Measurements from ENCODE around the gene PITPNM2. TPM values are rescaled to one million over a fixed set of nuclear protein-coding genes. Genes with fewer than 3 reads are reported as not detected.

PITPNM2 gene
- total and polyA plus RNA-seq, 2 of the 8 experiments (the other 6 are each of a cell fraction or from before 2014, with no cell fraction given) = 0.59 to 3.4 TPM

GRCh38 chr12:123113026-123113425, 37.9 kb downstream of the PITPNM2 start:
- Histone ChIP-seq H3K14ac (ENCODE audit: insufficient read length) (no peak overlapping the region), H4K5ac (ENCODE audit: insufficient read length, low read depth, low read length) (no peak overlapping the region), H4K91ac (replicated peaks; ENCODE audit: insufficient read length, low read length) (no peak overlapping the region), H3K27ac (ENCODE audit: low read depth, low read length) (no peak overlapping the region), H2AFZ (ENCODE audit: low read length) (no peak overlapping the region), H3K9me3 (ENCODE audit: insufficient read depth in 2 of 2, low read depth in 1 of 2, low read length in 1 of 2) (no peaks in the 10 kb centered on the region), H3K4ac (replicated peaks; ENCODE audit: insufficient read length, low read depth, low read length) (no peak overlapping the region), H3K4me3 (ENCODE audit: extremely low read depth in 1 of 4, insufficient read depth in 2 of 4, low read depth in 3 of 4, low read length in 4 of 4) (no peak overlapping the region), H3K56ac (replicated peaks; ENCODE audit: insufficient read length, low read depth, low read length) (no peak overlapping the region), H2AK5ac (ENCODE audit: low read depth, low read length) (no peak overlapping the region), H4K20me1 (replicated peaks in 1 of 2; ENCODE audit: control insufficient read depth in 1 of 2, insufficient read depth in 2 of 2, low read length in 2 of 2) (no peaks in the 10 kb centered on the region), H2BK12ac (ENCODE audit: low read depth, low read length) (no peak overlapping the region), H2BK120ac (replicated peaks; ENCODE audit: low read depth, low read length) (no peak overlapping the region), H3K23me2 (ENCODE audit: low read depth, low read length) (no peaks in the 10 kb centered on the region), H3K9ac (replicated peaks in 1 of 4; ENCODE audit: extremely low read depth in 1 of 4, low read depth in 3 of 4, low read length in 3 of 4) (no peak overlapping the region), H2BK15ac (ENCODE audit: low read length) (no peak overlapping the region), H2BK5ac (ENCODE audit: low read depth, low read length) (no peak overlapping the region), H3K4me1 (replicated peaks in 1 of 4; ENCODE audit: control insufficient read depth in 3 of 4, insufficient read depth in 4 of 4, low read length in 3 of 4) (peaks cover 0 to 2% (median 0%) of the 10 kb centered on the region in 4 experiments; a peak in 1 of 7 replicates), H3K79me1 (ENCODE audit: low read depth, low read length) (no peaks in the 10 kb centered on the region), H3K36me3 (ENCODE audit: control insufficient read depth in 2 of 4, insufficient read depth in 4 of 4, low read length in 3 of 4) (no peaks in the 10 kb centered on the region), H3K79me2 (ENCODE audit: control insufficient read depth in 1 of 2, insufficient read depth in 2 of 2, low read length in 2 of 2) (no peaks in the 10 kb centered on the region), H2BK20ac (ENCODE audit: low read length) (no peak overlapping the region), H3K18ac (ENCODE audit: extremely low read depth, low read length) (no peak overlapping the region), H4K8ac (ENCODE audit: extremely low read depth, insufficient read depth, low read length) (no peak overlapping the region), H3K27me3 (replicated peaks in 1 of 4; ENCODE audit: control insufficient read depth in 3 of 4, extremely low read depth in 1 of 4, insufficient read depth in 3 of 4, low read length in 3 of 4) (no peaks in the 10 kb centered on the region; a peak in 2 of 7 replicates), H3K23ac (ENCODE audit: insufficient read length) (no peak overlapping the region), H3K4me2 (ENCODE audit: insufficient read depth in 1 of 2, low read depth in 2 of 2, low read length in 2 of 2) (no peak overlapping the region)
- WGBS, 2 experiments (ENCODE audit: extremely low coverage in 1 of 2, insufficient coverage in 1 of 2, insufficient read length in 1 of 2, insufficient replicate concordance in 2 of 2, low coverage in 1 of 2, low lambda C conversion rate in 2 of 2, missing lambda C conversion rate in 1 of 2) = 93% methylated on average over 8 of the region's 8 CpGs; no CpG with 5 or more reads in 1 of the 2 experiments
- DNase-seq (ENCODE audit: low read depth in 1 of 2, low spot score in 2 of 2) (no peak), FAIRE-seq (no peak)
- ChIA-PET CTCF (ENCODE audit: partially characterized antibody) (interaction anchor here (0.7 to 0.9 kb wide), 2 partner anchors 40 to 53 kb away, joined by 3 read pairs; no protein-coding TSS in a partner anchor), POLR2A (ENCODE audit: partially characterized antibody) (no interaction called here)
- TF ChIP-seq TAF1 (IDR thresholded peaks at IDR 0.05; ENCODE audit: low read depth, low read length) (no peak), BACH1 (IDR thresholded peaks at IDR 0.05; ENCODE audit: low read length) (no peak), RNF2 (IDR thresholded peaks at IDR 0.05; ENCODE audit: borderline replicate concordance, low read depth, low read length, missing control alignments, poor library complexity, severe bottlenecking) (no peak), POLR2AphosphoS5 (IDR thresholded peaks at IDR 0.05; ENCODE audit: low read depth, low read length) (no peak), TBP (IDR thresholded peaks at IDR 0.05; ENCODE audit: low read depth, low read length) (no peak), RFX5 (IDR thresholded peaks at IDR 0.05; ENCODE audit: borderline replicate concordance, low read depth, low read length) (no peak), RBBP5 (IDR thresholded peaks at IDR 0.05; ENCODE audit: borderline replicate concordance, low read depth, low read length) (no peak), FOSL1 (IDR thresholded peaks at IDR 0.05; ENCODE audit: insufficient read depth, low read depth, low read length) (no peak), PHF8 (conservative IDR thresholded peaks at IDR 0.05; ENCODE audit: low read depth, low read length) (no peak), YY1 (IDR thresholded peaks at IDR 0.05; ENCODE audit: low read depth, low read length) (no peak), SRF (IDR thresholded peaks at IDR 0.05; ENCODE audit: low read depth, low read length) (no peak), ATF3 (IDR thresholded peaks at IDR 0.05; ENCODE audit: insufficient read depth, low read depth, low read length) (no peak), NRF1 (IDR thresholded peaks at IDR 0.05; ENCODE audit: low read depth, low read length) (no peak), POU5F1 (IDR thresholded peaks at IDR 0.05; ENCODE audit: low read depth, low read length) (no peak)

Measured in H1 (cell line).